AG09309 (cell line): ENCODE data around the gene ZNF385D.

Experiments
- DNase-seq: peaks from one replicate; pipeline ENCODE4 v3.0.0-alpha.2; 2010; ENCODE audit warnings: low read depth
- H3K4me3 ChIP-seq: 2 replicates; pipeline ENCODE4 v1.5.1; 2011; ENCODE audit warnings: mild to moderate bottlenecking, low read depth, low read length, moderate library complexity; ENCODE audit not compliant: control insufficient read depth
- CTCF ChIP-seq: IDR thresholded peaks from 2 replicates; pipeline ENCODE4 v1.5.1; 2011; ENCODE audit warnings: mild to moderate bottlenecking, low read depth, low read length, inconsistent platforms; ENCODE audit not compliant: insufficient read depth, control insufficient read depth; ENCODE audit errors: missing control alignments

Gene ZNF385D

GRCh38 chr3:21779909-21780308 lies 28.9 kb upstream of the ZNF385D start:
- no peak overlapping the region for H3K4me3 ChIP-seq

DNA sequence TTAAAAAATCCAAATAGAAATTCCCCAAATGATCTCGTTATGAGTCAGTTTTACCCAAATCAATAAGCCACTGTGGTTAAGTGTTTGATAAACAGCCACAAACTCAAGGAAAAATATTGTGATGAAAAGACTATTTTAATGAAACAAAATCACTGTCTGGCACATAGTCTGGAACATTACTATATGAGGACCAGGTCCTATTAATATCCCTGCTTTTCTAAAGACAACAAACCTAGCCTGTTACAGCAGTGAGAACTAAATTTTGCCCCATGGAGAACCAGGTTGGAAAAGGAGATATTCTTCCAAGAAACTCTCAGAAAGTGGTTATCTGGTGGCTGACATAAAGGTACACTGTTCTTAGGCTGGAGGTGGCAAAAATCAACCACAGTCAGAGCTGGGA lies 27.7 kb upstream of the ZNF385D start:
- DNase-seq = no peak
- TF ChIP-seq CTCF = no peak
- no peak overlapping the region for H3K4me3 ChIP-seq

More at GRCh38 chr3:21779909-21780308, 28.9 kb upstream of the ZNF385D start:
- DNase-seq = no peak
- TF ChIP-seq CTCF = no peak

- DNase-seq = no peak
- no peak overlapping the region for H3K4me3 ChIP-seq
- no peak for TF ChIP-seq CTCF
Observed at GRCh38 chr3:21777821-21778220, 26.8 kb upstream of the ZNF385D start.

DNA sequence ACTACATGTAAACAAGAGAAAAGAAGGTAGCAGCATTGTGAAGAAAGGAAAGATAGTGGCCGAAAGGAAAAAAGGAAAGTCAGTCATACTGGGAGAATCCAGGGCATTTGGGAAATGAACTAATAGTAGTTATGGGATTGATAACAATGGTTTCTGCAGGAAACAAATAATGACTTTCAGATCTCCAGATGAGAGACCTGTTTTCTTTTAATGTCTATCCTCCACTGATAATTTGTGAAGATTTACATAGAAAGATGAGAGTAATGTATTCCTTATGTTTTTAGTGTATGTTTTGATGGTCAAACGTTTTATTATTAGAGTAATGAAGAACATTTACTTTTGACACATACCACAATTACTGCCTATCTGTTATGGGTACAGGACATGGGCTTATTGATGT lies 15.0 kb upstream of the ZNF385D start:
- no peak for DNase-seq
- no peak for TF ChIP-seq CTCF
- no peak overlapping the region for H3K4me3 ChIP-seq

DNA sequence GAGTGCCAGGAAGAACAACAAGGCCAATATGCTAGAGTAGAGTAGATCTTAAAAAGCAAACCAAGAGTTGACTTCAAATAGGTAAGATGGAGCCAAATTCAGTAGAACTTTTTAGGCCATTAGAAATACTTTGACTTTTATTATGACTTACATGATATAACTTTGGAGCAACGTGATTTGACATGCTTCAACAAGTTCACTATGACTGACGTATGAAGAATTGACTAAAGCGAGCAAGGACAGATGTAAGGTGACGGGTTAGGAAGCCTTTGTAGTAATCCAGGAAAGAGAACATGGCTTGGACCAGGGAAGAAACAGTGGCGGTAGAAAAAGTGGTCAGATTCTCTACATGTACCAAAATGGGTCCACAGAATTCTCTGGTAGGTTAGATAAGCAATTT lies 4.9 kb upstream of the ZNF385D start:
- H3K4me3 ChIP-seq = no peak overlapping the region
- no peak for TF ChIP-seq CTCF
- DNase-seq = no peak

DNA sequence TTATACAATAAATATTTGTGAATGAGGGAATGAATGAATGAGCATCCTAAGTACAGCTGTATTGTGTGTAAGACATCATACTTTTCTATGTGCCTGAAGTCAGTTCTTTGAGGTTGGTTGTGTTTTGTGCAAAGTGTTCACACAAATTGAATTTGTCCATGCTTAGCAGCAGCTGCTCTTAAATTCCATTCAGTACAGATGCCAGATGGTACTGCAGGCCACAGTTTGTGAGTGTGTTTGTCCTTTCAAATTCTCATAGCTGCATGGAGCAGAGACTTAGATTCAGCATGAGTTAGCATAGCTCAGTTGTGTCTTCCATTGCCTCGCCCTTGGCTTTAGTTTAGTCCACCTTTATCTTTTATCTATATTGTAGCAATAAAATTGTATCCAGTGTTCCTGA lies 3.8 kb upstream of the ZNF385D start:
- TF ChIP-seq CTCF = no peak
- H3K4me3 ChIP-seq = no peak overlapping the region
- DNase-seq = no peak

- TF ChIP-seq CTCF = peak; percentile 70
- H3K4me3 ChIP-seq = no peak overlapping the region
- peak; percentile 69 for DNase-seq
Observed at GRCh38 chr3:21752749-21753347, 1.8 kb upstream of the ZNF385D start.
